ENCODE measurements around the gene SYNGAP1. TPM values are rescaled to one million over a fixed set of nuclear protein-coding genes. Genes with fewer than 3 reads are reported as not detected.
A peak's percentile ranks its signal among the peaks of the same experiment; 100 is the strongest.

SYNGAP1 gene
- total RNA-seq, 3 donors from 2014 or later, result 6.1 to 12.5 (median 10.7) TPM

GRCh38 chr6:33454009-33454946, 34.4 kb downstream of the SYNGAP1 start, which contains the start of gene ZBTB9:
TSS of gene ZBTB9 (plus strand) at chr6:33454576. CDS start at chr6:33455101, 525 bp downstream.
- intact Hi-C loops (cut with DNase I; ENCODE audit: low total_unique reads), result no loop called here

GRCh38 chr6:33455051-33455450, 35.2 kb downstream of the SYNGAP1 start:
- TF ChIP-seq CTCF (IDR thresholded peaks at IDR 0.05) (no peak), POLR2A (IDR thresholded peaks at IDR 0.05) (no peak), POLR2AphosphoS5 (IDR thresholded peaks at IDR 0.05) (no peak)
- no peak for DNase-seq (ENCODE audit: low spot score in 2 of 2)
- Histone ChIP-seq H3K4me3 (peak overlapping the region; percentile 64 to 88 (median 70)), H3K9me3 (no peaks in the 10 kb centered on the region), H3K4me1 (peaks cover 0 to 6% of the 10 kb centered on the region in 2 donors), H3K27ac (no peak overlapping the region), H3K27me3 (no peaks in the 10 kb centered on the region), H3K36me3 (no peaks in the 10 kb centered on the region)
- intact Hi-C loops (cut with DNase I; ENCODE audit: low total_unique reads), result no loop called here

More at GRCh38 chr6:33454009-33454946, 34.4 kb downstream of the SYNGAP1 start, which contains the start of gene ZBTB9:
- Histone ChIP-seq H3K36me3 (no peaks in the 10 kb centered on the region), H3K4me3 (peak within 1 kb of the TSS; percentile 64 to 88 (median 70)), H3K27ac (peak within 1 kb of the TSS; percentile 73 to 78), H3K27me3 (no peaks in the 10 kb centered on the region), H3K9me3 (no peaks in the 10 kb centered on the region), H3K4me1 (peaks cover 0 to 6% of the 10 kb centered on the region in 2 donors)
- peak; percentile 96 to 98 for DNase-seq (ENCODE audit: low spot score in 2 of 2)
- peak; percentile 34 for TF ChIP-seq POLR2A (IDR thresholded peaks at IDR 0.05)
- peak; percentile 74 to 79 (median 78) for TF ChIP-seq POLR2AphosphoS5 (IDR thresholded peaks at IDR 0.05)
- no peak for TF ChIP-seq CTCF (IDR thresholded peaks at IDR 0.05)

- DNase-seq (ENCODE audit: low spot score in 2 of 2), result no peak
- H3K9me3 ChIP-seq, result no peaks in the 10 kb centered on the region
- no peak overlapping the region for H3K27ac ChIP-seq
- intact Hi-C loops (cut with DNase I; ENCODE audit: low total_unique reads), result no loop called here
- no peak for TF ChIP-seq POLR2AphosphoS5 (IDR thresholded peaks at IDR 0.05)
- no peak for TF ChIP-seq CTCF (IDR thresholded peaks at IDR 0.05)
- TF ChIP-seq POLR2A (IDR thresholded peaks at IDR 0.05), result no peak
- no peaks in the 10 kb centered on the region for H3K36me3 ChIP-seq
- H3K4me1 ChIP-seq, result peaks cover 0 to 6% of the 10 kb centered on the region in 2 donors
- no peaks in the 10 kb centered on the region for H3K27me3 ChIP-seq
- H3K4me3 ChIP-seq, result no peak overlapping the region
Observed at GRCh38 chr6:33456156-33456555, 36.3 kb downstream of the SYNGAP1 start.

- Histone ChIP-seq H3K27ac (no peak overlapping the region), H3K9me3 (no peaks in the 10 kb centered on the region), H3K4me1 (peaks cover 0 to 6% of the 10 kb centered on the region in 2 donors), H3K36me3 (no peaks in the 10 kb centered on the region), H3K27me3 (no peaks in the 10 kb centered on the region), H3K4me3 (no peak overlapping the region)
- intact Hi-C loops (cut with DNase I; ENCODE audit: low total_unique reads), result no loop called here
- DNase-seq (ENCODE audit: low spot score in 2 of 2), result no peak
- TF ChIP-seq POLR2AphosphoS5 (IDR thresholded peaks at IDR 0.05), result no peak
- TF ChIP-seq CTCF (IDR thresholded peaks at IDR 0.05), result no peak
- TF ChIP-seq POLR2A (IDR thresholded peaks at IDR 0.05), result no peak
Observed at GRCh38 chr6:33458676-33459075, 38.8 kb downstream of the SYNGAP1 start.

- no peaks in the 10 kb centered on the region for H3K36me3 ChIP-seq
- H3K27ac ChIP-seq, result no peak overlapping the region
- H3K4me3 ChIP-seq, result no peak overlapping the region
- intact Hi-C loops (cut with DNase I; ENCODE audit: low total_unique reads), result no loop called here
- no peaks in the 10 kb centered on the region for H3K27me3 ChIP-seq
- no peaks in the 10 kb centered on the region for H3K9me3 ChIP-seq
- DNase-seq (ENCODE audit: low spot score in 2 of 2), result no peak
- H3K4me1 ChIP-seq, result peaks cover 0 to 6% of the 10 kb centered on the region in 2 donors
- TF ChIP-seq CTCF (IDR thresholded peaks at IDR 0.05), result no peak
- no peak for TF ChIP-seq POLR2A (IDR thresholded peaks at IDR 0.05)
- TF ChIP-seq POLR2AphosphoS5 (IDR thresholded peaks at IDR 0.05), result no peak
Observed at GRCh38 chr6:33459226-33459625, 39.4 kb downstream of the SYNGAP1 start.

Measured in breast epithelium (tissue), 4 donors.